Mesothelial cell of epicardium (in vitro differentiated cells): Measurements from ENCODE around the gene MED31. TPM values are rescaled to one million over a fixed set of nuclear protein-coding genes. Genes with fewer than 3 reads are reported as not detected.

Source experiments
- DNase-seq, 2 experiments: peaks; one replicate each; pipeline ENCODE4 v3.0.0; 2021; ENCODE audit warnings: low spot score in 2 of 2; ENCODE audit not compliant: unreplicated experiment in 2 of 2
- H3K27ac Mint-ChIP-seq: 2 replicates; pipeline ENCODE4 v1.8.0; 2021; ENCODE audit warnings: mixed read lengths
- H3K27me3 Mint-ChIP-seq: 2 replicates; pipeline ENCODE4 v1.8.0; 2021; ENCODE audit warnings: low read depth, mixed read lengths
- H3K36me3 Mint-ChIP-seq: 2 replicates; pipeline ENCODE4 v1.8.0; 2021; ENCODE audit warnings: mixed read lengths
- H3K4me1 Mint-ChIP-seq: 2 replicates; pipeline ENCODE4 v1.8.0; 2021; ENCODE audit warnings: mixed read lengths
- H3K4me3 Mint-ChIP-seq: 2 replicates; pipeline ENCODE4 v1.8.0; 2021; ENCODE audit warnings: mild to moderate bottlenecking, moderate library complexity, mixed read lengths
- H3K9me3 Mint-ChIP-seq: 2 replicates; pipeline ENCODE4 v1.8.0; 2021; ENCODE audit warnings: mixed read lengths
- total RNA-seq: library from RNA; stranded (reverse); gene quantifications from 3 replicates; pipeline ENCODE4 v1.2.1, GENCODE V29; 2021
- TF ChIP-seq, protein P1 (sequence below): fragments of 200-600 bp; sonication (generic); IDR thresholded peaks from one replicate; pipeline ENCODE4 v1.5.0; 2021; ENCODE audit warnings: antibody characterized with exemption; ENCODE audit not compliant: unreplicated experiment

Gene MED31
- total RNA-seq, 1 donor from 2014 or later: 12.1 TPM

DNA sequence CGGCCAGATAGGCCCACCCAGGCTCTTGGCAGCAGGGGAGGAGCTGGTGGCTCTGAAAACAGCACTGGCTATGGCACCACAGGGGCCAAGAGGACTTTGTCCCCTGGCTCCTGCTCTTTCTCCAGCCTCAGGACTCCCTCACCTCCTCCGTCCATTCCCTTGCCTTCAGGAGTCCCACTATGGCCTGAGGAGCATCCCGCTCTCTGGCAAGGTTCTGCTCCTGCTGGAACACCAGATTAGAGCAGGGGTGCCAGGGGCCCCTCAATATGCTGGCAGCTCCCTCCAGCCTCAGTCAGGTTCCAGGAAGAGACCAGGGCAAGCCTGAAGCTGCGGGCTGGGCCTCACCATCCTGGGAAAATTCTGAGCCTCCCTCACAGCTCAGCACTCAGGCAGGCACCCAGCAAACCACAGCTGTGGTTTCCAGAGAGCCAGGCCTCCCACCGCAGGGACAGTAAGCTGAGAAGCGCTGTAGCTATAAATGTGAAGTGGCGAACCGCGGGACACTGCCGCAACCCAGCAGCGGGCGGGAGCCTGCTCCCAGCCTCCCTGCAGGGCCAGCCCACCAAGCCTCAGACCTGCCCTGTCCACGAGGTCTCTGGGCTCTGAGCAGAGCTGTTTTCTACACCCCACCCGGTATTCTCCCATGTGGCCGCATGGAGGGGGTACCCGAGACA is 25.9 kb upstream of the MED31 start:
- DNase-seq: no peak
- Mint-ChIP-seq H3K4me1 (no peaks in the 10 kb centered on the region), H3K36me3 (no peaks in the 10 kb centered on the region), H3K4me3 (no peak overlapping the region), H3K9me3 (no peaks in the 10 kb centered on the region), H3K27me3 (peaks cover 31% of the 10 kb centered on the region), H3K27ac (no peak overlapping the region)
- TF ChIP-seq, protein P1, sequence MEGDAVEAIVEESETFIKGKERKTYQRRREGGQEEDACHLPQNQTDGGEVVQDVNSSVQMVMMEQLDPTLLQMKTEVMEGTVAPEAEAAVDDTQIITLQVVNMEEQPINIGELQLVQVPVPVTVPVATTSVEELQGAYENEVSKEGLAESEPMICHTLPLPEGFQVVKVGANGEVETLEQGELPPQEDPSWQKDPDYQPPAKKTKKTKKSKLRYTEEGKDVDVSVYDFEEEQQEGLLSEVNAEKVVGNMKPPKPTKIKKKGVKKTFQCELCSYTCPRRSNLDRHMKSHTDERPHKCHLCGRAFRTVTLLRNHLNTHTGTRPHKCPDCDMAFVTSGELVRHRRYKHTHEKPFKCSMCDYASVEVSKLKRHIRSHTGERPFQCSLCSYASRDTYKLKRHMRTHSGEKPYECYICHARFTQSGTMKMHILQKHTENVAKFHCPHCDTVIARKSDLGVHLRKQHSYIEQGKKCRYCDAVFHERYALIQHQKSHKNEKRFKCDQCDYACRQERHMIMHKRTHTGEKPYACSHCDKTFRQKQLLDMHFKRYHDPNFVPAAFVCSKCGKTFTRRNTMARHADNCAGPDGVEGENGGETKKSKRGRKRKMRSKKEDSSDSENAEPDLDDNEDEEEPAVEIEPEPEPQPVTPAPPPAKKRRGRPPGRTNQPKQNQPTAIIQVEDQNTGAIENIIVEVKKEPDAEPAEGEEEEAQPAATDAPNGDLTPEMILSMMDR: no peak

DNA sequence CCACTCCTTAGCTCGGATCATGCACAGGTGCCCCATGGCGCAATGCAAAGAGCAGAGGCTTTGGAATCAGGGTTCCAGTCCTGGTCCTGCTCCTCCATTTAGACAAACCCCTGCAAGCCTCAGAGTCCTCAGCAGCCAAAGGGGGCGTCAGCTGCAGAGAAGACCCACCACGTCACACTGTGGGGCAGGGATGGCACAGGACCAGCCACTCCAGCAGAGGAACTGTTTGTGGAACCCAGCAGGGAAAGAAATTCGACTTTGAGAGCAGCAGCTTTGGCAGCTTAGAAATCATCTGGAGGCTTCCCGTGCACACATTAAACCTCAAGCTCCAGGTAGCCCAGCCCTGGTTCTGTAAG is 25.4 kb upstream of the MED31 start:
- H3K4me3 Mint-ChIP-seq: no peak overlapping the region
- H3K36me3 Mint-ChIP-seq: no peaks in the 10 kb centered on the region
- H3K27me3 Mint-ChIP-seq: peaks cover 27% of the 10 kb centered on the region
- DNase-seq: no peak
- TF ChIP-seq, protein P1: no peak
- H3K9me3 Mint-ChIP-seq: no peaks in the 10 kb centered on the region
- H3K27ac Mint-ChIP-seq: no peak overlapping the region
- no peaks in the 10 kb centered on the region for H3K4me1 Mint-ChIP-seq

DNA sequence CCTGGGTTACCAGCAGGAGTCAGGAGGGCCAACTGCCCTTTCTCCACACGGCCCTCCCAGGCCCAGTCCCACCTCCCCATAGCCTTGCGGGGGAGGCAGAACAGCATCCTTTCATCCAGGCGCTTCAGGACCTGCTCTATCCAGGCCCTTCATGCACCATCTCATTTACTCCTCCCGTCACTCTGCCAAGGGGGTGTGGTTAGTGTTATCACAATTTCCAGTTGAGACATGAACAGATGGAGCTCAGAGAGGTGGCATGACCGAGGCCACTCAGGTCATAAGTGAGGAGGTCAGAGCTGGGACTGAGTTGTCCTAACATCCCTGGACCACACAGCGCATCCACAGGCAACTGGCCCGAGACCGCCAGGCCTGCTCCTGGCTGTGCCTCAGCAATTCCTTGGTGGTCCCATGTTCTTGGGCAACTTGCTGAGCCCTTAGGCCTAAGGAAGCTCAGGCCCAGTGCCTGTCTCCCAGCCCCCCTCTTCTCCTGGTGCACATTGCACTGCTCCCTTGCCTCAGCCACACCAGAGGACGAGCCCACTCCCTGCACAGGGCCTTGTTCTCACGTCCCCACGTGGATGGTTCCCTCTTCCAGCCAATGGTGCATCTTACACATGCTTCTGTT is 23.9 kb upstream of the MED31 start:
- TF ChIP-seq, protein P1: no peak
- peaks cover 25% of the 10 kb centered on the region for H3K27me3 Mint-ChIP-seq
- no peaks in the 10 kb centered on the region for H3K4me1 Mint-ChIP-seq
- DNase-seq: no peak
- H3K27ac Mint-ChIP-seq: no peak overlapping the region
- no peak overlapping the region for H3K4me3 Mint-ChIP-seq
- no peaks in the 10 kb centered on the region for H3K9me3 Mint-ChIP-seq
- no peaks in the 10 kb centered on the region for H3K36me3 Mint-ChIP-seq

DNA sequence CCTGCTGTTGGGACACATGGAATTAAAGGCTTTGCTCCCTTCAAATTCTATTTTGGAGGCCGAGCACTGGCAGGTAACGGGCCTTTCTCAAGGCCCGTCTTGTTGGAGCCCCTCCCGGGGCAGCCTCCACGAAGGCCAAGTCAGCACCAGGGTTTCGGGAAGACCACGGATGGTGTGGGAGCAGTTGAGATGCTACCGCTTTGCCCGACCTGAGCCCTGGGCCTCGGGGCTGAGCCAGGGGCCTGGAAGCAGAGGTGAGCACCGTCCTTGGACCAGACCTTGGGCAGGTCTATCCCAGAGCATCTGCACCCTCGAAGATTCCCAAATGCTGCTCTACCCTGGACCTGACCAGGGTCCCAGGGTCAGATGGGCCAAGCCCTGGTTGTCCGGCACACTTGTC is 23.2 kb upstream of the MED31 start:
- Mint-ChIP-seq H3K36me3 (no peaks in the 10 kb centered on the region), H3K4me1 (no peaks in the 10 kb centered on the region), H3K4me3 (no peak overlapping the region), H3K27ac (no peak overlapping the region), H3K27me3 (peaks cover 22% of the 10 kb centered on the region), H3K9me3 (no peaks in the 10 kb centered on the region)
- DNase-seq: no peak
- TF ChIP-seq, protein P1: no peak

DNA sequence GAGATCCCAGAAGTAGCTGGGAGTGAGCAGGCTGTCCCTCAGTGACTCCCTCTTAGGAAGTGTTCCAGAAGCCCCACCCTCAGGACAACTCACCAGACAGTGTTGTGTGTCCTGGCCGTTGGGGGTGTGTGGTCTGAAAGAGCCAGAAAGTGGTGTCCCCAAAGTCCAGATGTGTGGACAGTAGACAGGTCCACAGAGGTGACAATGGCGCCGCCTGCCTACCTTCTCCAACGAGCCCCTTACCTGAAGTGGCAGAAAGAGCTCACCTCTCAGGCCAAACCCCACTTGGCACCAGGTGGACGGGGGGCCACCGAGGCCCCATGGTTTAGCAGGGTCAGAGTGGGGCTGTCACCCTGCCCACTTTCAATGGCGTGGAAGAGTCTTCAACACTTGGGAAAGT is 20.0 kb upstream of the MED31 start:
- TF ChIP-seq, protein P1: no peak
- DNase-seq: no peak

More for the DNA sequence above, 20.0 kb upstream of the MED31 start:
- H3K4me3 Mint-ChIP-seq: no peak overlapping the region
- H3K9me3 Mint-ChIP-seq: no peaks in the 10 kb centered on the region
- H3K27me3 Mint-ChIP-seq: peaks cover 26% of the 10 kb centered on the region
- H3K4me1 Mint-ChIP-seq: no peaks in the 10 kb centered on the region
- H3K36me3 Mint-ChIP-seq: no peaks in the 10 kb centered on the region
- no peak overlapping the region for H3K27ac Mint-ChIP-seq
